WTC11 (cell line): ENCODE data around the gene GNA12. TPM values are rescaled to one million over a fixed set of nuclear protein-coding genes. Genes with fewer than 3 reads are reported as not detected.
A peak's percentile ranks its signal among the peaks of the same experiment; 100 is the strongest.

Experiments
- ARID4B ChIP-seq: sonication (generic); formaldehyde crosslinking; IDR thresholded peaks from 2 replicates; pipeline ENCODE4 v1.8.0; 2023; ENCODE audit warnings: missing genetic modification reagents, mild to moderate bottlenecking, borderline replicate concordance
- ATF3 ChIP-seq: sonication (generic); formaldehyde crosslinking; conservative IDR thresholded peaks from 2 replicates; pipeline ENCODE4 v1.8.1; 2022; ENCODE audit warnings: mild to moderate bottlenecking, missing genetic modification reagents
- CBFB ChIP-seq: sonication (generic); formaldehyde crosslinking; IDR thresholded peaks from 2 replicates; pipeline ENCODE4 v1.8.1; 2022; ENCODE audit warnings: mild to moderate bottlenecking, low read depth, missing genetic modification reagents
- CREB1 ChIP-seq: sonication (generic); formaldehyde crosslinking; IDR thresholded peaks from 2 replicates; pipeline ENCODE4 v1.8.0; 2023; ENCODE audit warnings: mild to moderate bottlenecking, missing genetic modification reagents
- E2F4 ChIP-seq: sonication (generic); formaldehyde crosslinking; IDR thresholded peaks from 2 replicates; pipeline ENCODE4 v1.8.1; 2022; ENCODE audit warnings: low read depth, mild to moderate bottlenecking, moderate library complexity, missing genetic modification reagents, borderline replicate concordance
- EMX1 ChIP-seq: fragments of 250-450 bp; sonication (Bioruptor Pico); IDR thresholded peaks from 2 replicates; pipeline ENCODE4 v1.8.0; 2021; ENCODE audit warnings: mild to moderate bottlenecking
- ESRRA ChIP-seq: sonication (generic); formaldehyde crosslinking; IDR thresholded peaks from 2 replicates; pipeline ENCODE4 v1.8.1; 2022; ENCODE audit warnings: mild to moderate bottlenecking, missing genetic modification reagents, borderline replicate concordance
- FOXK1 ChIP-seq: sonication (generic); formaldehyde crosslinking; IDR thresholded peaks from 2 replicates; pipeline ENCODE4 v1.8.0; 2022; ENCODE audit warnings: mild to moderate bottlenecking, moderate library complexity, missing genetic modification reagents
- GABPB1 ChIP-seq: sonication (generic); formaldehyde crosslinking; IDR thresholded peaks from 2 replicates; pipeline ENCODE4 v1.8.1; 2023; ENCODE audit warnings: mild to moderate bottlenecking, missing genetic modification reagents
- HMGXB4 ChIP-seq: sonication (generic); formaldehyde crosslinking; IDR thresholded peaks from 2 replicates; pipeline ENCODE4 v1.8.1; 2023; ENCODE audit warnings: mild to moderate bottlenecking, moderate library complexity, missing genetic modification reagents
- IRF2 ChIP-seq: sonication (generic); formaldehyde crosslinking; IDR thresholded peaks from 2 replicates; pipeline ENCODE4 v1.8.0; 2022; ENCODE audit warnings: low read depth, missing genetic modification reagents, borderline replicate concordance
- MLX ChIP-seq: sonication (generic); formaldehyde crosslinking; IDR thresholded peaks from 2 replicates; pipeline ENCODE4 v1.8.1; 2023; ENCODE audit warnings: mild to moderate bottlenecking, missing genetic modification reagents, moderate library complexity
- MXD4 ChIP-seq: fragments of 250-450 bp; sonication (Bioruptor Pico); IDR thresholded peaks from 2 replicates; pipeline ENCODE4 v1.8.0; 2021; ENCODE audit warnings: mild to moderate bottlenecking, moderate library complexity, borderline replicate concordance
- NFE2L1 ChIP-seq: sonication (generic); formaldehyde crosslinking; IDR thresholded peaks from 2 replicates; pipeline ENCODE4 v1.8.1; 2023; ENCODE audit warnings: missing genetic modification reagents
- NFYB ChIP-seq: sonication (generic); formaldehyde crosslinking; conservative IDR thresholded peaks from 2 replicates; pipeline ENCODE4 v1.8.0; 2022; ENCODE audit warnings: low read depth, missing genetic modification reagents
- NR1H2 ChIP-seq: sonication (generic); formaldehyde crosslinking; IDR thresholded peaks from 2 replicates; pipeline ENCODE4 v1.9.0; 2021; ENCODE audit warnings: mild to moderate bottlenecking, moderate library complexity, missing genetic modification reagents
- RELA ChIP-seq: sonication (generic); formaldehyde crosslinking; IDR thresholded peaks from 2 replicates; pipeline ENCODE4 v1.8.1; 2022; ENCODE audit warnings: missing genetic modification reagents, mild to moderate bottlenecking, borderline replicate concordance
- STAT6 ChIP-seq: sonication (generic); formaldehyde crosslinking; conservative IDR thresholded peaks from 2 replicates; pipeline ENCODE4 v1.8.1; 2023; ENCODE audit warnings: mild to moderate bottlenecking, low read depth, missing genetic modification reagents, moderate library complexity
- ZBTB43 ChIP-seq: sonication (generic); formaldehyde crosslinking; IDR thresholded peaks from 2 replicates; pipeline ENCODE4 v1.8.1; 2023; ENCODE audit warnings: mild to moderate bottlenecking, missing genetic modification reagents
- ZNF138 ChIP-seq: sonication (generic); formaldehyde crosslinking; conservative IDR thresholded peaks from 2 replicates; pipeline ENCODE4 v1.8.1; 2022; ENCODE audit warnings: mild to moderate bottlenecking, moderate library complexity, missing genetic modification reagents
- ZNF219 ChIP-seq: sonication (generic); formaldehyde crosslinking; IDR thresholded peaks from 2 replicates; pipeline ENCODE4 v1.8.0; 2023; ENCODE audit warnings: missing genetic modification reagents, mild to moderate bottlenecking, borderline replicate concordance
- ZNF263 ChIP-seq: sonication (generic); formaldehyde crosslinking; IDR thresholded peaks from 2 replicates; pipeline ENCODE4 v1.8.1; 2022; ENCODE audit warnings: low read depth, mild to moderate bottlenecking, moderate library complexity, missing genetic modification reagents
- ZNF317 ChIP-seq: sonication (generic); formaldehyde crosslinking; IDR thresholded peaks from 2 replicates; pipeline ENCODE4 v1.8.1; 2023; ENCODE audit warnings: low read depth, mild to moderate bottlenecking, moderate library complexity, missing genetic modification reagents, borderline replicate concordance
- ZNF423 ChIP-seq: fragments of 250-450 bp; sonication (Bioruptor Pico); IDR thresholded peaks from 2 replicates; pipeline ENCODE4 v2.1.2; 2022; ENCODE audit warnings: mild to moderate bottlenecking, moderate library complexity
- ZSCAN18 ChIP-seq: fragments of 250-450 bp; sonication (Bioruptor Pico); IDR thresholded peaks from 2 replicates; pipeline ENCODE4 v2.1.2; 2022; ENCODE audit warnings: mild to moderate bottlenecking, moderate library complexity
- total RNA-seq: library from RNA; stranded (reverse); gene quantifications from 3 replicates; pipeline ENCODE4 v1.2.3, GENCODE V29; 2021

GNA12 gene
- total RNA-seq, 1 experiment from 2014 or later: 99.6 TPM

- TF ChIP-seq FOXK1 (CRISPR knock-in tag) (no peak), MLX (CRISPR knock-in tag) (no peak), ZNF317 (CRISPR knock-in tag) (no peak), E2F4 (CRISPR knock-in tag) (no peak), ZNF219 (CRISPR knock-in tag) (no peak), HMGXB4 (CRISPR knock-in tag) (peak; percentile 74), CBFB (no peak), ZNF263 (CRISPR knock-in tag) (no peak), ATF3 (CRISPR knock-in tag) (no peak), EMX1 (CRISPR knock-in tag) (no peak), ARID4B (CRISPR knock-in tag) (peak; percentile 83), ZNF423 (no peak), STAT6 (no peak), GABPB1 (CRISPR knock-in tag) (peak; percentile 55; the same call in 1 of the 2 replicates), CREB1 (CRISPR knock-in tag) (no peak), RELA (CRISPR knock-in tag) (0 out of 2 replicates have a peak, but pooled peaks have one; percentile 44), ZSCAN18 (CRISPR knock-in tag) (no peak), IRF2 (CRISPR knock-in tag) (no peak), NFYB (CRISPR knock-in tag) (no peak), MXD4 (CRISPR knock-in tag) (no peak), ZNF138 (no peak), NR1H2 (CRISPR knock-in tag) (no peak), ZBTB43 (CRISPR knock-in tag) (no peak), ESRRA (CRISPR knock-in tag) (no peak), NFE2L1 (CRISPR knock-in tag) (no peak)
Observed at GRCh38 chr7:2709553-2710285, 134.4 kb downstream of the GNA12 start (continued).
